Measurements from ENCODE around the gene CLTA. TPM values are rescaled to one million over a fixed set of nuclear protein-coding genes. Genes with fewer than 3 reads are reported as not detected.

Gene CLTA
- total and polyA plus RNA-seq, 10 of the 15 experiments (the other 5 are each of a cell fraction or from before 2014, with no cell fraction given): 49.0 to 241 (median 168) TPM

GRCh38 chr9:36144309-36145232 is 46.1 kb upstream of the CLTA start:
- ATAC-seq (no peak), FAIRE-seq (no peak), DNase-seq (ENCODE audit: low read depth, low spot score) (no peak)
- intact Hi-C loops (cut with micrococcal nuclease; ENCODE audit: unreplicated experiment): no loop called here
- SMC1A ChIA-PET (ENCODE audit: uncharacterized antibody, unreplicated experiment): no interaction called here
- H4K20me1 ChIP-seq (ENCODE audit: control insufficient read depth, insufficient read depth): no peaks in the 10 kb centered on the region
- POLR2A ChIA-PET: no interaction called here
- no peaks in the 10 kb centered on the region for H3K36me3 ChIP-seq (ENCODE audit: control insufficient read depth in 2 of 2, insufficient read depth in 2 of 2, low read length in 1 of 2)
- RAD21 ChIA-PET (ENCODE audit: unreplicated experiment): no interaction called here
- BruUV-seq (replicated peaks): no TSS peak
- CTCF ChIA-PET: interaction anchor here (1.5 to 1.6 kb wide), 2 partner anchors 36 to 40 kb away, joined by 4 to 5 read pairs; no protein-coding TSS in a partner anchor
- no peak for TF ChIP-seq SUPT20H (IDR thresholded peaks at IDR 0.05; ENCODE audit: borderline replicate concordance, control insufficient read depth, low read depth, low read length)
- no peak for TF ChIP-seq MEF2A (IDR thresholded peaks at IDR 0.05; ENCODE audit: insufficient read depth, low read depth, low read length)
- TF ChIP-seq RELB (IDR thresholded peaks at IDR 0.05; ENCODE audit: low read depth): no peak
- TF ChIP-seq HDAC6 (IDR thresholded peaks at IDR 0.05; ENCODE audit: unreplicated experiment): no peak
- TF ChIP-seq RUNX3 (IDR thresholded peaks at IDR 0.05; ENCODE audit: low read length): 0 out of 2 replicates have a peak, but pooled peaks have one; percentile 11
- H3K4me2 ChIP-seq (ENCODE audit: control insufficient read depth, insufficient read depth): peak overlapping the region; percentile 12
- in situ Hi-C loops (cut with MboI): no loop called here
- H3K27ac ChIP-seq (ENCODE audit: control insufficient read depth, insufficient read depth): no peak overlapping the region
- H3K4me3 ChIP-seq: no peak overlapping the region
- H3K27me3 ChIP-seq (replicated peaks in 1 of 2; ENCODE audit: control insufficient read depth in 2 of 2, insufficient read depth in 2 of 2, low read length in 1 of 2): no peaks in the 10 kb centered on the region
- H3K9ac ChIP-seq (ENCODE audit: control insufficient read depth, insufficient read depth, low read length): no peak overlapping the region; the same call in 1 of the 2 replicates
- peaks cover 56% of the 10 kb centered on the region for H3K4me1 ChIP-seq (ENCODE audit: control insufficient read depth, insufficient read depth, low read length)
- peaks cover 4% of the 10 kb centered on the region; the same call in 1 of the 3 replicates for H3K9me3 ChIP-seq (replicated peaks; ENCODE audit: control insufficient read depth, insufficient read depth, low read length)
- WGBS (ENCODE audit: insufficient coverage, insufficient replicate concordance, low lambda C conversion rate, missing lambda C conversion rate): 7% methylated on average over 12 of the region's 12 CpGs
- no peaks in the 10 kb centered on the region for H3K79me2 ChIP-seq (ENCODE audit: control insufficient read depth, insufficient read depth, low read length)
- peak overlapping the region; percentile 29 for H2AFZ ChIP-seq (ENCODE audit: control insufficient read depth, low read depth, low read length)
